GM18502 (cell line): Measurements from ENCODE around the gene DNMT3B.

Experiments used
- ATAC-seq: cut with Tn5 transposase; IDR thresholded peaks from one replicate; pipeline ENCODE4 v1.9.1; 2021; ENCODE audit warnings: mild to moderate bottlenecking; ENCODE audit not compliant: unreplicated experiment, poor library complexity

DNMT3B gene

DNA sequence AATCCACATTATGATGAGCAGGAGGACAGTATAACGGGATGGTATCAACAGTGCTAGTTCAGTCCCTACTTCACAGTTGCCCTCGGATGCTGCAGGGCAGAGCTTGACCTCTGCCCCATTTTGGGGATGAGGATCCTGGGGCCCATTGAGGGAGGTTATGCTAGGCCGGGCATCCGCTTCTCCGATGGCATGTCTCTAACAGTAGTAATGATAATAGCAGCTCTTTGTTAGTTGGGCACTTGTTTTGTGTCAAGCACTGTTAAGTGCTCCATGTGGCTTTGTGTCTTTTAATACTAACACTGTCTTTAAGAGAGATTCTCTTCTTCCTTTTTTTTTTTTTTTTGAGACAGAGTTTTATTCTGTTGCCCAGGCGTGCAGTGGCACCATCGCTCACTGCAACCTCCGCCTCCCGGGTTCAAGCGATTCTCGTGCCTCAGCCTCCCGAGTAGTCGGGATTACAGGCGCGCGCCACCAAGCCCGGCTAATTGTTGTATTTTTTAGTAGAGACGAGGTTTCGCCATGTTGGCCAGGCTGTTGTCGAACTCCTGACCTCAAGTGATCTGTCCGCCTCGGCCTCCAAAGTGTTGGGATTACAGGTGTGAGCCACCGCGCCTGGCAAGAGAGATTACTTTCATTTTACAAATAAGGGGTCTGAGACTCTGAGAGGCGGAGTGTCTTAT, 58.7 kb downstream of the DNMT3B start:
- no peak for ATAC-seq

- no peak for ATAC-seq
Observed at GRCh38 chr20:32822225-32822624, 60.0 kb downstream of the DNMT3B start.

GRCh38 chr20:32823078-32823477, 60.9 kb downstream of the DNMT3B start:
- no peak for ATAC-seq

GRCh38 chr20:32823737-32824588, 61.8 kb downstream of the DNMT3B start:
- no peak for ATAC-seq

DNA sequence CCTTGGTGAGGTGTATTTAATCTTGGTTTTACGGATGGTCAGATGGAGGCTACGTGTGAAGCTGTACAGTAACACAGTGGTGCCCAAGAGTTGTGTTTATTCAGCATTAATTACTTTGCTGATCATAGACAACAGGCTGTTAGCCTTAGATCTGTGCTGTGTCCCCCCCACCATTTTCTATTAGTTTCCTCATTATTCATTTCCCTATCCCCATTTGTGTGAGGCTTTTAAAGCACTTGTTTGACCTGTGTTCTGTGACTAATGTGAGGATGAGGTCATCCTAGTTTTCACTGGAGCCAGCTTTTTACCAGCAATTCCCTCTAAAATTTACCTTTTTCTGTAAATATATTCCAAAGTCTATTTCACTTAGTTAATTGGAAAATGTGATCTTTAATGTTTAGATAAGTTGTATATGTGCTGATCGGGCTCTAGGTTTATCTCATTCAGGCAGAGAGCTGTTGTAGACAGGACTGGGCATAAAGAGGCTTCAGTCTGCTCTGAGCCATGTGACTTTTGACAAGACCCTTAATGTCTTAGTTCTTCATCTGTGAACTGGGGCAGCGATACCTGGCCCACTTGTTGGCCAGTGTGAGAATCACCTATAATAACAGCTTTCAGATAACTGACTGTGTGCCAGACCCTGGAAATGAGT, 66.0 kb downstream of the DNMT3B start:
- ATAC-seq = no peak

DNA sequence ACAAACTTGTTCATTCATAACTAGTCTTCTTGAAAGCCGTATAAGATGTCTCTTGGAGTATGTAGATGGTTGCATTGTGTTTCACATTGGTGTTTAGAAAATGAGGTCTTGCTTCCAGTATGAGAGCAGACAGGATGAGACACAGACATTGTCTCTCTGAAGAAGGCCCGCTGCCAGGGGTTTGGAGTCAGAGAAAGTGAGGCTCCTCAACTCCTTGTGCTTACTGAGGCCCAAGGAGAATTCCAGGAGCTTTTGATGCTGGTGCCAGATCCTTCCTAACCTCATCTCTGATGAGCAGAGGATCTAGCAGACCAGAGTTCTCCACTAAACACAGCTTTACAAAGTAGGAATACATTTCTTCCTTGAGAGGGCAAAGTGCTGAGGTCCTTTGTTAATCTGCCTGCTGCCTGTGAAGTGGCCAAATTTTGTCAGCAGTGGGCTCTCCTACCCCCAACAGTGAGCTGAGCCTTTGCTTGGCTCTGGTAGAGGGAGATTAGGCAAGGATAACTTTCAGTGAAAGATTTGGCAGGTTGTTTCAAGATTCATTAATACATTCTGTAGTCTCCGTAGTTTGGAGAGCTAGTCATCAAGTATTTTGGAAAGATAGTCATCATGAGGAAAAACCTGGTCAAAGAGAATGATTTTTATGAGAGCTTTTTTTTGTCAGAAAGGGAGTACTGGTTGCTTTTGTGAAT, 67.3 kb downstream of the DNMT3B start:
- ATAC-seq = no peak

- ATAC-seq = no peak
Observed at GRCh38 chr20:32830437-32830836, 68.3 kb downstream of the DNMT3B start.

DNA sequence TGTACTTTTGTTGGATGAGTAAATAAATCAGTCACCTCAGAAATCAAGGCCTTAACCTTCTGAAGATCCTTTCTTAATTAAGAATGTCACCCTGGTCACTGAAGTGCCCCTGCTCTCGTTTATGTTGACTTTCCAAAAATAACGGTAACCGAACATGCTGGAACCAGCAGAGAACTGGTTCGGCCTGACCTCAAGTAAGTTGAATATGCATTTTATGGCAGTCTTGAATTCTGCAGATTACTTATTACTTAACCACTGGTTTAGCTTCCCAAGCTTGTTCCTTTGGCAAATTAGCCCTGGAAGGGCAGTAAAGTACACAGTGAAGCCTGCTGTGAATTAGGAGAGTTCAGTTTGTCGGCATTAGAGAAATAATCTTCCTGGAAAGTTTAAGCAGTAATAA, 69.8 kb downstream of the DNMT3B start:
- no peak for ATAC-seq

DNA sequence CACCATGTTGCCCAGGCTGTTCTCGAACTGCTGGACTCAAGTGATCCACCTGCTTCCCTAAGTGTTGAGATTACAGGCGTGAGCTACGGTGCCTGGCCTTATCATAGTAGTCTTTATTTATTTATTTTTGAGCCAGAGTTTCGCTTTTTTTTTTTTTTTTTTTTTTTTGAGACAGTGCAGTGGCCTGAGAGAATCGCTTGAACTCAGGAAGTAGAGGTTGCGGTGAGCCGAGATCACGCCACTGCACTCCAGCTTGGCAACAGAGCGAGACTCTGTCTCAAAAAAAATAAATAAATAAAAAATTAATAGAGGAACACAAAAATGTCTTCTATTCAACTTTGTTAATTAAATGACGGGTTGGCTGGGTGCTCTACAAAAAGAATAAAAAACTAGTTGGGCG, 70.5 kb downstream of the DNMT3B start:
- no peak for ATAC-seq

DNA sequence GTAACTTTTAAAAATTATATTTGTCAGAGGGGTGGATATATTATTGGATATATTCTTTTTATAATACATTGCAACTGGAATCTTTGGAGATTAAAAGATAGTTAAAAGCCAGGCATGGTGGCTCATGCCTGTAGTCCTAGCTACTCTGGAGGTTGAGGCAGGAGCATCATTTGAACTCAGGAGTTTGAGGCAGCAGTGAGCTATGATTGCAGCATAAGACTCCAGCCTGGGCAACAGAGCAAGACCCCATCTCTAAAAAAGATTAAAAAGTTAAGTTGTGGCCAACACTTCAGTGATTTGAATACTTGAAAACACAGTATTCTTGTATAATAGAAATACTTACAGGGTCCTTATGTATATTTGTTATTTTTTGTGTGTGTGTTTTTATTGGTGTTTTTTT, 72.8 kb downstream of the DNMT3B start:
- ATAC-seq = no peak

DNA sequence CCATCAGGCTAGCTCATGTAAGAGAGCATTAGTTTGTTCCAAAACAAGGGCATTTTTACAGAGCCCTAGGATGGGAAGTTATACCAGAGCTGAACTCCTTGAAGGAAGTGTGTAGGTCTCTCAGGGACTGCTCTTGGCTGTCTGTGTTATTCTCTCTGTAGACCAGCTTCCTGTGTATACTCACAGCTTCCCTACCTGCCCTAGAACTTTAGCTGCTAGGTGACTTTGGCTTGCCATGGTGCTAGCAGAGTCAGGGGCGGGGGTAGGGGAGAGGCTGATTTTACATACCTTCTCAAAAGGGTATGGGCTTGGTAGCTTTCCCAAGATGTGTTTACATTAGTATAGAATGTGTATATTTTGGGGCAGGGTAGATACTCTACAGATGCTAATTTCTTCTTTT, 75.0 kb downstream of the DNMT3B start:
- no peak for ATAC-seq

GRCh38 chr20:32839227-32839981, 77.2 kb downstream of the DNMT3B start:
- ATAC-seq = no peak

- no peak for ATAC-seq
Observed at GRCh38 chr20:32839982-32840285, 77.7 kb downstream of the DNMT3B start.

- no peak for ATAC-seq
Observed at GRCh38 chr20:32841174-32841573, 79.0 kb downstream of the DNMT3B start.

DNA sequence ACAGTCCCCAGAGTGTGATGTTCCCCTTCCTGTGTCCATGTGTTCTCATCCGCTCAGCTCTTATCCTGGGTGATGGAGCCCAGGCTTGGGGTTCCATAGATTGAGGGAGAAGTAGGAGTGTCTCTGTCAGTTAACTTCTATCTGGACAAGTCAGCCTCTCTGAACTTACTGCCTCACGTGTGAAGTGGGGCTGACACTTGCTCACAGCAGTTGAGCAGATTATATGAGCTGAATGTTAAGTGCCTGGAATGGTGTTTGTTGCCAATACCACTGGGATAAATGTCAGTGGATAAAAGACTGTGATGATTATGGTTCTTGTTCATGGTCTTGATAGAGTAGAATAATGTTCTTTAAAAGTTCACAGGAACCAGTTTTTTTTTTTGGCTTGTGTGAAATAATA, 79.4 kb downstream of the DNMT3B start:
- ATAC-seq = no peak

DNA sequence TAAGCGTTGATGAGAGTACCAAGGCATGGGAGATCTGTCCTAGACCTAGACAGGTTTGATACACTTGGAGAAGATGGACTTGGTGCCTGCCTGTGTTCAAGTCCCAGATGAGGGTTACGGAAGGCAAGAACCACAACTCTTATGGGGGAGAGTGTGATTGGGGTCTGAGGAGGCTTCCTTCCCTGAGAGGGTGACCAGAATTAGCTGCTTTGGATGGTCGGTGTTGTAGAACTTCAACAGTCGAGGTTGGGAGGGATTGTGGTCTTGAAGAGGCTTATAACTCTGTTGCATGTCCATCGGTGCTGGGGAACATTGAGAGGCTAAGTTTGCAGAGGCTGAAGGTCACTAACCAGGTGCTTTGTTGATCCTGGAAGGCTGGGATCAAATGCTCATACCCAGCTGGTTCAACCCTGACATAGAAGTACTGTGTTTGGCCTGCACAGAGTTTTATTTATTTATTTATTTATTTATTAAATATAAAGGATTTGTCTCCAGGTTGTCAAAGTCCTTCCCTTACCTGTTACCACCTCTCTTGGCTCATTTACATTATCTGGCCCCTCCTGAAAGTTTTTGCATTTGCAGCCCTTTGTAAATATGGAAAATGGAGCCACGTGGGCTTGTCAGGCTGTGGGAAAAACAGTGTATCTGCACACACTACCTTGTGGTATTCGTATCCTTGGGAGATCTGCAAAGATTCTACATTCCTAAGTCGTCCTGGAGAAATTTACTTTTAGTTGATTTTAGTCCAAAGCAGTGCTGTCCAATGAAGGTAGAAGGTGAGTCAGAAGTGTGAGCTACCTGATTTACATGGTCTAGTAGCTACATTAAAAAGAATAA, 80.7 kb downstream of the DNMT3B start:
- ATAC-seq = no peak

DNA sequence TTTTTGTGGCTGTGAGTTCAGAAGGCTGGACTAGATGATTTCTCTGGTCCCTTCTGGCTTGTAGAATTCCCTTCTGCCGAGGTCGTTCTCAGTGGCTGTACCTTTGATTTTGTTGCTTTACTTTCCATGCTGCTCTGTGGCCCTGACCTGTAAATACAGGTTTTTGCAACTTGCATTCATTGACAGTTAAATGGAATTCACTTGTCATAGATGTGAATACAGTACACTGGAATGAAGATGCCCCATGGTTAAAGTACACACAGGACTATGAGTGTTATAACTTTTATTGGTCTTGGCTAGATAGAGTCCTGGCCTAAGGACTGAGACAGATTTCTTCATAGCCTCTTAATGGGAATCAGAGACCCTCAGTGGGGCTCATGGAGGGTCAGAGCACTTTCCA, 83.6 kb downstream of the DNMT3B start:
- no peak for ATAC-seq

- no peak for ATAC-seq
Observed at GRCh38 chr20:32846852-32847251, 84.7 kb downstream of the DNMT3B start.

- ATAC-seq = no peak
Observed at GRCh38 chr20:32847964-32848363, 85.8 kb downstream of the DNMT3B start.
